NCI-H146 treated with DMSO at 0.1 percent for 48 hours (cell line): ENCODE results near the gene ZBTB49.

ENCODE experiments used
- DNase-seq: peaks from one replicate; lab custom pipeline; 2025; ENCODE audit not compliant: unreplicated experiment; lab: John Stamatoyannopoulos, UW

Gene ZBTB49

GRCh38 chr4:4355302-4355701, 65.3 kb downstream of the ZBTB49 start:
- DNase-seq, result no peak

GRCh38 chr4:4356106-4357041, 66.3 kb downstream of the ZBTB49 start:
- no peak for DNase-seq

- DNase-seq, result no peak
These were observed 68.2 kb downstream of the ZBTB49 start for GRCh38 chr4:4358093-4358854.

- no peak for DNase-seq
These were observed 71.8 kb downstream of the ZBTB49 start for GRCh38 chr4:4361883-4362282.

GRCh38 chr4:4362991-4363697, 73.1 kb downstream of the ZBTB49 start:
- DNase-seq, result no peak

- DNase-seq, result no peak
These were observed 74.0 kb downstream of the ZBTB49 start for GRCh38 chr4:4364061-4364460.

GRCh38 chr4:4364486-4365208, 74.6 kb downstream of the ZBTB49 start:
- DNase-seq, result no peak

- DNase-seq, result no peak
These were observed 78.9 kb downstream of the ZBTB49 start for GRCh38 chr4:4368809-4369580.
